ENCODE data around the gene ARL15.
A peak's percentile ranks its signal among the peaks of the same experiment; 100 is the strongest.

ARL15 gene

GRCh38 chr5:53936481-53937352, 373.7 kb downstream of the ARL15 start:
- TF ChIP-seq, protein P1, sequence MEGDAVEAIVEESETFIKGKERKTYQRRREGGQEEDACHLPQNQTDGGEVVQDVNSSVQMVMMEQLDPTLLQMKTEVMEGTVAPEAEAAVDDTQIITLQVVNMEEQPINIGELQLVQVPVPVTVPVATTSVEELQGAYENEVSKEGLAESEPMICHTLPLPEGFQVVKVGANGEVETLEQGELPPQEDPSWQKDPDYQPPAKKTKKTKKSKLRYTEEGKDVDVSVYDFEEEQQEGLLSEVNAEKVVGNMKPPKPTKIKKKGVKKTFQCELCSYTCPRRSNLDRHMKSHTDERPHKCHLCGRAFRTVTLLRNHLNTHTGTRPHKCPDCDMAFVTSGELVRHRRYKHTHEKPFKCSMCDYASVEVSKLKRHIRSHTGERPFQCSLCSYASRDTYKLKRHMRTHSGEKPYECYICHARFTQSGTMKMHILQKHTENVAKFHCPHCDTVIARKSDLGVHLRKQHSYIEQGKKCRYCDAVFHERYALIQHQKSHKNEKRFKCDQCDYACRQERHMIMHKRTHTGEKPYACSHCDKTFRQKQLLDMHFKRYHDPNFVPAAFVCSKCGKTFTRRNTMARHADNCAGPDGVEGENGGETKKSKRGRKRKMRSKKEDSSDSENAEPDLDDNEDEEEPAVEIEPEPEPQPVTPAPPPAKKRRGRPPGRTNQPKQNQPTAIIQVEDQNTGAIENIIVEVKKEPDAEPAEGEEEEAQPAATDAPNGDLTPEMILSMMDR (conservative IDR thresholded peaks at IDR 0.05; ENCODE audit: control insufficient read depth, insufficient read depth, low read depth, low read length), result no peak
- DNase-seq (ENCODE audit: low read depth), result peak; percentile 36
- no peak overlapping the region for H3K4me3 ChIP-seq (ENCODE audit: control insufficient read depth, low read depth, low read length)

DNA sequence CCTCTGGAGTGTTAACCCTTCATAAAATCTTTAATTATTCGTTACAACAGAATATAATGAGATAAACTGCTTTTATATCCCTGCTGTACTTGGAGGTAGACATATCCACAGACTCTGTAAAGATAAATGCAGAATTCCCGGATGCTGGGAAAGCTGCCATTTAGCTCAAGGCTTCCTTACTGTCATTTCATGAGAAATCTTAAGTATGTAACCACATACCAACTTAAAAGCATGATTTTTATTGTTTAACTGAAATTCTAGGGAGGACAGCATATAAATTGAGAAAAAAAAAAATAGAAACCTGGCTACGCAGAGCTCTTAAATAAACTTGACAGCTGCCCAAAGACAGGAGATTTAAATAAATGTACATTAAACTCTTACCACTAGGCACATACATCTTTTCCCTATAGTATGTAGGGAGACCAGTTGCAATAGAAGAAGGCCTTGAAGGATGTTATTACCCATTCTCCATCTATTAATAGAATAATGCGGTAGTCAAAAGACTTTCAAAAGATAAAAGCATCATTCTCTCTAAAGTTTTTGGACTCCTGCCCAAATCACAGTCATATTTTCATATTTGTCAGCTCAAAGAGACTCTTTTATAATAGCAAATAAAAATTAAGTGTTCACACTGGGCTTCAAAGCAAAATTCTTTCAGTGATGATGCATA, 376.1 kb downstream of the ARL15 start:
- TF ChIP-seq, protein P1 (conservative IDR thresholded peaks at IDR 0.05; ENCODE audit: control insufficient read depth, insufficient read depth, low read depth, low read length), result no peak
- no peak for DNase-seq (ENCODE audit: low read depth)
- no peak overlapping the region for H3K4me3 ChIP-seq (ENCODE audit: control insufficient read depth, low read depth, low read length)

GRCh38 chr5:53932351-53932750, 378.0 kb downstream of the ARL15 start:
- H3K4me3 ChIP-seq (ENCODE audit: control insufficient read depth, low read depth, low read length), result no peak overlapping the region
- TF ChIP-seq, protein P1 (conservative IDR thresholded peaks at IDR 0.05; ENCODE audit: control insufficient read depth, insufficient read depth, low read depth, low read length), result no peak
- DNase-seq (ENCODE audit: low read depth), result no peak

GRCh38 chr5:53930457-53930856, 379.9 kb downstream of the ARL15 start:
- TF ChIP-seq, protein P1 (conservative IDR thresholded peaks at IDR 0.05; ENCODE audit: control insufficient read depth, insufficient read depth, low read depth, low read length), result no peak
- H3K4me3 ChIP-seq (ENCODE audit: control insufficient read depth, low read depth, low read length), result no peak overlapping the region
- peak; percentile 46 for DNase-seq (ENCODE audit: low read depth)

- TF ChIP-seq, protein P1 (conservative IDR thresholded peaks at IDR 0.05; ENCODE audit: control insufficient read depth, insufficient read depth, low read depth, low read length), result no peak
- no peak for DNase-seq (ENCODE audit: low read depth)
- H3K4me3 ChIP-seq (ENCODE audit: control insufficient read depth, low read depth, low read length), result no peak overlapping the region
These were observed 380.8 kb downstream of the ARL15 start for GRCh38 chr5:53929570-53929969.

DNA sequence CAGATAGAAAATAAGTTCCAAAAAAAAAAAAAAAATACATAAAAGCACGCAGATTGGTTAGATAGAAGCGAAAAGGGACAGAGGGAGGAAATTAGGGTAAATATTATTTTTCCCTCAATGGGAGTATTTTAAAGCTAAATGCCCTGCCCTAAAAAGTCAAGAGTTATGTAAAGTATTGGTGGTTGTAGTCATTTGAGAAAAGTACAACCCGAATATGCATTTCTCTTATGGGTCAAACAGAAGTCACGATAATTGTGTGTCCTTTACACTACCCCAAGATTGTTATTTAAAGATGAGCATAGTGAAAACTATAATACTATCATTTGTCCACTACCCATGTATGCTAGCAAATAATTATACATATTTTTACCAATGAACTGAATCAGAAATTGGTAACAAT, 381.2 kb downstream of the ARL15 start:
- TF ChIP-seq, protein P1 (conservative IDR thresholded peaks at IDR 0.05; ENCODE audit: control insufficient read depth, insufficient read depth, low read depth, low read length), result no peak
- H3K4me3 ChIP-seq (ENCODE audit: control insufficient read depth, low read depth, low read length), result no peak overlapping the region
- no peak for DNase-seq (ENCODE audit: low read depth)

All from fibroblast of mammary gland (primary cell).